Panc1 (cell line): Measurements from ENCODE around the gene MAPK14.

Source experiments
- CTCF ChIP-seq: fragments of 450-650 bp; IDR thresholded peaks from 2 replicates; pipeline ENCODE4 v1.5.1; 2017; ENCODE audit warnings: mild to moderate bottlenecking
- POLR2AphosphoS5 ChIP-seq: IDR thresholded peaks from 2 replicates; pipeline ENCODE4 v1.6.1; 2012; ENCODE audit warnings: mild to moderate bottlenecking, low read depth, low read length, moderate library complexity
- REST ChIP-seq, 2 experiments: IDR thresholded peaks; 2 replicates each; pipeline ENCODE4 v1.6.1; 2011 to 2012; ENCODE audit warnings: low read depth in 2 of 2, control low read depth in 1 of 2, low read length in 1 of 2, mild to moderate bottlenecking in 1 of 2, moderate library complexity in 1 of 2; ENCODE audit not compliant: insufficient read depth in 1 of 2

DNA sequence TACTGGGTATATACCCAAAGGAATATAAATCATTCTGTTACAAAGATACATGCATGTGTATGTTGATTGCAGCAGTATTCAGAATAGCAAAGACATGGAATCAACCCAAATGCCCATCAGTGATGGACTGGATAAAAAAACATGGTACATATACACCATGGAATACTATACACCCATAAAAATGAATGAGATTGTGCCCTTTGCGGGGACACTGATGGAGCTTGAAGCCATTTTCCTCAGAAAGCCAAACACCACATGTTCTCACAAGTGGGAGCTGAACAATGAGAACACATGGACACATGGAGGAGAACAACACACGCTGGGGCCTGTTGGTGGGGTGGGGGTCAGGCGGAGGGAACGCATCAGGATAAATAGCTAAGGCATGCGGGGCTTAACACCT is 61.4 kb downstream of the MAPK14 start:
- TF ChIP-seq CTCF = no peak
- no peak for TF ChIP-seq POLR2AphosphoS5
- no peak for TF ChIP-seq REST (IDR thresholded peaks at IDR 0.05; ENCODE audit: insufficient read depth in 1 of 2, low read depth in 2 of 2, low read length in 1 of 2)
